ENCODE data around the gene TEX261.

The TEX261 gene

DNA sequence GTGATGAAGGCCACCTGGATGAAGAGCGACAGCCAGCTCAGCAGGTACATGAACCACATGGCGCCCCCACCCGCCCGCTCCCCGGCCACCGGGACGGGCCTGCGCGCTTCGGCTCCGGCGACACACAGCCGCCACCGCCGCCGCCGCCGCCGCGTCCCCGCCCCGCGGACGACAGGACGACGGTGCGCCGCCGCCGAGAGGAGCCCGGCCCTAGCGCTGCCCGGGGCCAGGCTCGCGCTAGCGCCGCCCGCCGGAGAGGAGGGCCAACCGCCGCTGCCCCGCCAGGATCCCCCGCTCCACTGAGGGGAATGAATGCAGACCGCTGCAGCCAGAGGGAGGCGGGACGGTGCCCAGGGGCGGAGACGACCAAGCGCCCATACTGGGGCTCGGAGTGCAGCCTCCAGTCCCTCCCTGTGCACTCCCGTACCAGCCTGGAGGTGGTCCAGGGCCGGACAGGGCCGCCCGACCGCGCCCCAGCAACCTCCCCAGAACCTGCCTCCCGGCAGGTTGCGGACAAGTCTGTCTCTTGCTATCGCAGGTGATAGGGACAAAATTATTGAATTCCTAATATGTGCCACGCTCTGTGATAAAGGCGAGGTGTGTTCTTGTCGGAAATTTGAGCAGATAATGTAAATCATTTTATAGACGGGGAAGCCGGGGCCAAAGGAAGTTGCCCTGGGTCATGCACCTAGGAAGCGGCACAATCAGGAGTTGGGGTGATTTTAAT lies at the start of gene TEX261:
Gene TEX261 (minus strand): TSS at position 175 of the 727 bp plus-strand sequence. CDS start 116 bp downstream, at position 59.
- TF ChIP-seq GATA3 (IDR thresholded peaks at IDR 0.05; ENCODE audit: low read depth, low read length), result no peak

DNA sequence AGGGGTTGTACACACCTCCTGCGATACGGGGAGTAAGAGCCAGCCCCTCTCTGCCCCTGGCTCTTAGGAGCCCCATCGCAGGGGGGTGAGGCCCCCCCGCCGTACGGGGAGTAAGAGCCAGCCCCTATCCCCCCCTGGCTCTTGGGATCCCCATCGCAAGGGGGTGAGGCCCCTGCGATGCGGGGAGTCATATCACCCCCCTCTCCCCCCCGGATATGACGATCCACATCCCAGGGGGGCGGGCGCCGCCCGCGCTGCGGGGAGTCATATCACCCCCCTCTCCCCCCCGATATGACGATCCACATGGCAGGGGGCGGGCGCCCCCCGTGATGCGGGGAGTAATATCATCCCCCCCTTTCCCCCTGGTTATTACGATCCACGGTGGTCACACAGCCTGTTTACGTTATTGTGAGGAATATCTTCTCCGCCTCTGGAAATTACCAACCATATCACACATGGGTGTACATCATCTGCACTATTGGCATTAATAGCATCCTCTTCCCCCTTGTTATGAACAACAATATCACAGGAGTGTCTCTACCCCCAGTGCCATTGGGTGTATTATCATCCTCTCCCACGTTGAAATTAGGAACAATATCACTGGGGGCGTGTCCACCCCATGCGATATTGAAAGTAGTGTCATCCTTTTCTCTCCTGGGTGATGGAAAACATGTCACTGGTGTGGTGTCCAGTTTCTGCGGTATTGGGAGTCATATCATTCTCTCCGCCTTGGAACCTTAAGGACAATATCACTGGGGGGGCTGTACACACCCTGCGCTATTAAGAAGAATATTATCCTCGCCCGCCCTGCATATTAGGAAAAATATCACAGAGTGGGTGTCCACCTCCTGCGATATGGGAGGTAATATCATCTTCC lies 49.1 kb upstream of the TEX261 start:
- TF ChIP-seq GATA3 (IDR thresholded peaks at IDR 0.05; ENCODE audit: low read depth, low read length), result no peak
- TF ChIP-seq GATA2 (IDR thresholded peaks at IDR 0.05; ENCODE audit: low read depth, low read length), result no peak

DNA sequence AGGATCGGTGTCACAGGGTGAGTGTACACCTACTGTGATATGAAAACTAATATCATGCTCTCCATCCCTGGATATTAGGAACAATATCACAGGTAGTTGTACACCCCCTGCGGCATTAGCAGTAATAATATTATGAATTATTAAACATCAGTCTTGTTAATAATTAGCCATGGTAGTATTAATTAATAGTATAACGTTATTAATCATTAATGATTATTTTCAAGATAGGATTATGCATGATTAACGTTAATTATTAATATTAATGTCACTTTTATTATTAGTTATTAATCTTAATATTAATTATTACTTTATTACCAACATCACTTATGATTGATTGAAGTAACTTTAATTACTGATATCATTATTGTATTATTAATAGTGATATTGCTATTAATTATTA lies 47.6 kb upstream of the TEX261 start:
- no peak for TF ChIP-seq GATA3 (IDR thresholded peaks at IDR 0.05; ENCODE audit: low read depth, low read length)
- TF ChIP-seq GATA2 (IDR thresholded peaks at IDR 0.05; ENCODE audit: low read depth, low read length), result no peak

DNA sequence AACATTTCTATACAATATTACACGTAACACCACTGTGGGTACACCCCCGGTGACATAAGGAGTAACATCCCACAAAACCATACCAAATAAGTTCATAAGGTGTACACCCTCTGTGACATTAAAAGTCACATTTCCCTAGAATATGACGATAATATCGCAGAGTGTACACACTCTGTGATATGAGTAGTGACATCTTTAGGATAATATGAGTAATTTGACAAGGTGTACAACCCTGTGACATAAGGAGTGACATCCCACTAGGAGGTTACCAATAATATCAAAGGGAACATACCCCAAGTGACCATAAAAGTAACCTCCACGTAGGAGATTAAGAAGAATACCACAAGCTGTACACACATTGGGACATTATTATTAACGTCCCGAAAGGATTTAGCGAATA lies 24.0 kb upstream of the TEX261 start:
- TF ChIP-seq GATA3 (IDR thresholded peaks at IDR 0.05; ENCODE audit: low read depth, low read length) (no peak), GATA2 (IDR thresholded peaks at IDR 0.05; ENCODE audit: low read depth, low read length) (no peak)

DNA sequence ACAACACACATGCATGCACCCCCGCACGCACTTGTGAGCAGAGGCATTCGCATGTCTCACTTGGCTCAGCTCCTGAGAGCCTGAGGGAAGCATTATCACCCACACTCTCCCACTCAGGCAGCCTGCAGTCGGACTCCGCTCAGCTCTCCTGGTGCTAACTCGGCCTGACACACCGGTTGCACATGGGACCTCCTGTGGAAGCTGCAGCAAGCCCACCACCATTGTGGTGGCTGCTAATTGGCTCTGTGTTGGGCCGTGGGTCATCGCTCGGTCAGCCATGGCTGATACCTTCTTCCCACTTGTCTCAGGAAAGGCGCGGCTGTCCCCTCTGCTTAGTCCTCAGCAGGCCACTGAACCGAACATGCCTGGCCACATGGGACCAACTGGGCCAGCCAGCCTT lies 13.7 kb upstream of the TEX261 start:
- no peak for TF ChIP-seq GATA3 (IDR thresholded peaks at IDR 0.05; ENCODE audit: low read depth, low read length)
- no peak for TF ChIP-seq GATA2 (IDR thresholded peaks at IDR 0.05; ENCODE audit: low read depth, low read length)

DNA sequence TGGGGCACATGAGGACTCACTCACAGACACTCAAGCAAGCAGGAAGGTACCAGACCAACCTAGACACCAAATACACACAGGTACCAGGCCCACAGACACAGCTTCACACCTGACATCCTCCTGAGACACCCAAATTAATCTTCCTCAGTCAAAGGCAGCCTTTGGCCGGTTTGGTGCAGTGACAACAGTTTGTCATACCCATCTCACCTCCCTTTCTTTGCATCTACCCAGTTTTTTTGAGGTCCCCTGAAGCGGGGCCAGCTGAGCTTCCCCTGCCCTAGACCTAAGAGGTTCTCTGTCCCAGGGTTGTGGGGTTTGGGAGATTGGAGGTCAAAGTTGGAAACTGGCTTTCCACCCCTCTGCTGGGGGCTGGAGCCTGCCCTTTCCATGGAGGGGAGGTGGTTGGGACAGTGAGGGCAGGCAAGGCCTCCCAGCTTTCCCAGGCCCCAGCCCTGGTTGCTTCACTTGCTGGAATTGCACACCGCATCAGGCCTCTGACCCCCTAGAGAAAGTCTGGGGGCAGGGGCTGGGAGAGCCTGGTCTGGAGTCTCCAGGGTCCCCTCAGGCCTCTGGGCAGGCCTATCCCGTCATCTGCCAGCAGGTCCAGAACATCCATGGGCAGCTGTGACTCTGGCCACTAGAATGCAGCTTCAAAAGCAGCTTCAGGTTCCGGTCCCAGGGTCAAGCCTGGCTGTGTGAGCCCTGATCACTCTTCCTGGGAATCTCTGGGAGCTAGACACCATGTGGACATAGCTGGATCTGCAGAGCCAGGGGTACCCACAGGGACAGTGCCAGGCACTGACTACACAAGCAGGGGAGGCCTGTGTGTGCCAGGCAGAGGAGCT lies 12.5 kb upstream of the TEX261 start:
- no peak for TF ChIP-seq GATA3 (IDR thresholded peaks at IDR 0.05; ENCODE audit: low read depth, low read length)
- TF ChIP-seq GATA2 (IDR thresholded peaks at IDR 0.05; ENCODE audit: low read depth, low read length), result no peak

DNA sequence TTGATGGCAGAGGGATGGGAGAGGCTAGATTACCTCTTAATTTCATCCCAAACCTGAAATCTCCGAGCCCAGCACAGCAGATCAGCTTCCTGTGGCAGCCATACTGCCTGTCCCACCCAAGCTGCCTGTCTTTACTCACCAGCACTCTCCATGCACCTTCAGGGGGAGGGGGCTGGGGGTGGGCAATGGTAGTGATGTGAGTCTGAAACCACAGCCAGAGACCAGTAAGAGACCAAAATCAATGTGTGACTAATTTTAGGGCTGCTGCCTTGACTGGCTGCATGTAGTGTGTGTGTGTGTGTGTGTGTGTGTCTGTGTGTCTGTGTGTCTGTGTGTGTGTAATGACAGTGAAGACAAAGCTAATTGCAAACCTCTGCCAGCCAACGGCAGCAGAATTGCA lies 11.7 kb upstream of the TEX261 start:
- TF ChIP-seq GATA3 (IDR thresholded peaks at IDR 0.05; ENCODE audit: low read depth, low read length) (no peak), GATA2 (IDR thresholded peaks at IDR 0.05; ENCODE audit: low read depth, low read length) (no peak)

DNA sequence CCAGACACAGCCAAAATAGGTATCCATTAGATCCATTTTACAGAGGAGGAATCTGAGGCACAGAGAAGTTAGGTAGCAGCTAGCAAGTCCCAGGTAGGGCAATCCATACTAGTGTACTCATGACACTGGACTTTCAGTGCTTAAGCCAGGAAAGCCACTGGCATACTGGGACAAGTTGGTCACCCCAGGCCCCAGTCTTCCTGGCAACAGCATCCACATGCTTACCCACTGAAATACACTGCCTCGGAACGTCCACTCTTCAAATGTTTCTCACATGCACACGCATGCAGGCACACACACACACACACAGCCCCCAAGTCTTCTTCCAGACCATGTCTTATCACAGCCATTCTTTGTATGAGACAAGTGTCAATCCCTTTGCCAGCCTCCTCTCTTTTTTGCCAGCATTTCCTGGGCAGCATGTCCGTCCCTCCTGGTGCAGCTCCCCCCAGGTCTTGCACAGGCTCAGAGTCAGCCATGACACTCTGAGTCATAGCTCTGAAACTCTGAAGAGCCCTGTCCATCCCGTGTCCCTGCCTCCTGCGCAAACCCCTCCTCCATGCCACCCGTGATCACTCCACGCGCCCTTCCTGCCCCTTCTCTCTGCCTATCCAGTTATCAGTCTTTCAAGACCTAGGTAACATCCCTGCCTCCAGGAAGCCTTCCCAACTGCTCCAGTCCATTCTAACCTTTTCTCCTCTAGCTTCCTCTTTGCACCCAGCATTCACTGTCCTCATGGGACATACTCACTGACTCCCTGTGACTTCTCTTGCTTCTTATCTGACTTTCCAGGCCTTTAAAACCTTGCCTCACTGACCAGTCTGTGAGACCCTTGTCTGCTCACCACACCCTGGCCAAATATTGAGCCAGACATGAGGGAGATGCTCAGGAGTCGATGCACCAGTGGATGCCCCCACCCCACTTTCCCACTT lies 10.9 kb upstream of the TEX261 start:
- TF ChIP-seq GATA2 (IDR thresholded peaks at IDR 0.05; ENCODE audit: low read depth, low read length), result no peak
- TF ChIP-seq GATA3 (IDR thresholded peaks at IDR 0.05; ENCODE audit: low read depth, low read length), result no peak

DNA sequence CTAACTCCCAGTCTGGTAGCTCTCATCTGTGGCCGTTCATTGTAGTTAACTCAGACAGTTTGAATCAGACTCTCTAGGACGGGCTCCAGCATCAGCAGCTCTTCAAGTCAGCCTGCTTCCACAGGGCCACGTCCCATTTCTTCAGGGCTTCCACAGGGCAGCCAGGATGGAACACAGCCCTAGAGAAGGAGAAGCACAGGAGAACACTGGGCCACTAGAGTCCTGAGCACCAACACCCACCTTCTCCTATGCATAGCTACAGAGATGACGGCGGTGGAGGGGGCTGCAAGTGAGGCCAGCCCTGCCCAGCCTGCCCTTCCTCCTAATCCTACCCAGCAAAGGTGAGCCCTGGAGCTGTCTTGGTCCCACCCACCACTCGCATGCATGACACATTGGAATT lies 10.2 kb upstream of the TEX261 start:
- TF ChIP-seq GATA3 (IDR thresholded peaks at IDR 0.05; ENCODE audit: low read depth, low read length) (no peak), GATA2 (IDR thresholded peaks at IDR 0.05; ENCODE audit: low read depth, low read length) (no peak)

DNA sequence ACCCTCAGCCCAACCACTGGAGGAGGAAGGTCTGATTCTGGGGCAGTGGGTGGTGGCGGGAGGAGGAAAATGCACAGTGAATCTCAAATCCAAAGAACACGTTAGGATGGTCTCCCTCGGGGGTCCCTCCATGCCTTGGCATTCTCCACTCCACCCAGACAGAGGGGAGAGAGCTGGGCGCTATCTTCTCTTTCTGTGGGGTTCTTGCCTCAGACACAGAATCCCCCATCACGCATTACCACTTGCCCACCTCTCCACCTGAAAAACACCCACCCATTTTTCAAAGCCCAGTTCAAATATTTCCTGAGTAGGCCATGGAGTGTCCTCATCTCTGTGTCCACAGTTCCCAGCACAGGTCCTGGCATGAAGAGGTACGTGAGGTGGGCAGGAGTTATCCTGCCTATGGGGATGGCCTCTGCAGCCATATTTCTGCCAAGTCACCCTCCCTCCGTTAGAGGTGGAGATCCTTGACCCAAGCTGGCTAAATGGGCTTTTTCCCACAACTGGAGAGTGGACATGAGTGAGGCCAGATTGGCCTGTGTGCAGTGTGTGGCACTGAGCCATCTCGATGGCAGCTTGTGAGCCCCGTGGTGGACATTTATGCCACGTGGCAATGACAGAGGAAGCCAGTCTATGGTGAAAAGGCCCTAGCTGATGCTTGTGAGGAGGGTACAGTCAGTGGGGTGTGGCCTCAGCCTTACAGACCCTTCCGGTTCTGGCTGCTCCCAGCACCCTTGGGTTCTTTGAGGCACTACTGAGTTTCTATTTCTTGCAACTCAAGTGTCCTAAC lies 9.5 kb upstream of the TEX261 start:
- TF ChIP-seq GATA3 (IDR thresholded peaks at IDR 0.05; ENCODE audit: low read depth, low read length) (no peak), GATA2 (IDR thresholded peaks at IDR 0.05; ENCODE audit: low read depth, low read length) (no peak)

DNA sequence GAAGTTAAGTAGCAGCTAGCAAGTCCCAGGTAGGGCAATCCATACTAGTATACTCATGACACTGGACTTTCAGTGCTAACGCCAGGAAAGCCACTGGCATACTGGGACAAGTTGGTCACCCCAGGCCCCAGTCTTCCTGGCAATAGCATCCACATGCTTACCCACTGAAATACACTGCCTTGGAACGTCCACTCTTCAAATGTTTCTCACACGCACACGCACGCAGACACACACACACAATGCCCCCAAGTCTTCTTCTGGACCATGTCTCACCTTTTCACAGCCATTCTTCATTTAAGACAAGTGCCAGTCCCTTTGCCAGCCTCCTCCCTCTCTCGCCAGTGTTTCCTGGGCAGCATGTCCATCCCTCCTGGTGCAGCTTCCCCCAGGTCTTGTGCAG lies 8.7 kb upstream of the TEX261 start:
- TF ChIP-seq GATA2 (IDR thresholded peaks at IDR 0.05; ENCODE audit: low read depth, low read length), result no peak
- TF ChIP-seq GATA3 (IDR thresholded peaks at IDR 0.05; ENCODE audit: low read depth, low read length), result no peak

DNA sequence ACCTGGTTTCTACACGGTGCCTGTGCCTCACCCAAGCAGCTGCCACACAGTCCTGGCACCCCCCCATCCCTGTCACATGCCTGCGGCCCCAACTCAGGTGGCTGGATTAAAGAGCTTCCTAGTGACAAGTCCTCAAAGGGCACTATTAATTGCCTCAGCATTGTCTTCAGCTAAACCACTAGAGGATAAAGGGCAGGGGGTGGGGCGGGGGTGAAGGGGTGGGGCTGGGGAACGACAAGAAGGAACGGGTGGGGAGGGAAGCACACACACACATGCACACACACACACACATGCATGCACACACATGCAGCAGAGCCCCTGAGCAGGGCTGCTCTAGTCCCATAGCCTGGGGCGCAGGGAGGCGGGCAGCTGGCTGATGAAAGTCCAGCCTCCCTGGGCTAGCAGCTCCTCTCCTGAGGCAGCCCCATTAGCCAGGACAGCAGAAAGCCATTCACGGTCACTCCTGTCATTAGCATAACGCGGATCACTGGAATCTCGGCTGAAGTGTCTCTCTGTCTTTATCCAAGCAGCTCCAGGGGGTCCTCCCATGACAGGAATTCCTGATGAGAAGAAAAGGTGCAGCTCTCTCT lies 7.4 kb upstream of the TEX261 start:
- TF ChIP-seq GATA3 (IDR thresholded peaks at IDR 0.05; ENCODE audit: low read depth, low read length) (no peak), GATA2 (IDR thresholded peaks at IDR 0.05; ENCODE audit: low read depth, low read length) (no peak)

Data from SH-SY5Y (cell line).